Measurements from ENCODE around the gene RASSF1.

The RASSF1 gene

DNA sequence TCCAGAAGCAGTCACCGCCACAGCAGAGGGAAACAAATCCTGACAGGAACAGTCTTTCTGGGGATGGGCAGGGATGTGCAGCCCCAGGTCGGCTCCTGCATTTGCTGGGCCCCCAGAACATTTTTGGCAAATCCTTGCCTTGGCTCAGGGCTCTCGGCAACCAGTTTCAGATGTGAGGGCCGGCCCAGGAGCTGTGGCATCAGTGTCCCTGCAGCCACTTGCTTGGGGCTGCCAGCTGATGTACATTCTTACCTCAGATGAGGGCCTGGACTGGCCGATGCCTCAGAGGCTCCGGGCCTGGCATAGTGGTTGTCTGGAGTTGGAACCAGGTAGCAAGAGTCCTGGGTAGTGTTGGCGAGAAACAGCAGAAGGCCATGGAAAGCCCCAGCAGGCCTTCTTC, 14.2 kb upstream of the RASSF1 start:
- H3K36me3 ChIP-seq (ENCODE audit: control insufficient read depth, insufficient read depth, low read length) = peaks cover 40% of the 10 kb centered on the region
- peaks cover 50% of the 10 kb centered on the region for H3K4me1 ChIP-seq (ENCODE audit: control insufficient read depth, insufficient read depth, low read length, poor library complexity, severe bottlenecking)
- no peak overlapping the region for H3K27ac ChIP-seq (ENCODE audit: insufficient read depth, low read length, poor library complexity, severe bottlenecking)
- no peak overlapping the region for H3K4me3 ChIP-seq (ENCODE audit: insufficient read depth, low read depth, low read length, poor library complexity, severe bottlenecking)
- H3K27me3 ChIP-seq (replicated peaks; ENCODE audit: control insufficient read depth, insufficient read depth, low read length, poor library complexity, severe bottlenecking) = no peaks in the 10 kb centered on the region
- H3K9me3 ChIP-seq (ENCODE audit: control insufficient read depth, low read length) = no peaks in the 10 kb centered on the region
- no peak for DNase-seq

DNA sequence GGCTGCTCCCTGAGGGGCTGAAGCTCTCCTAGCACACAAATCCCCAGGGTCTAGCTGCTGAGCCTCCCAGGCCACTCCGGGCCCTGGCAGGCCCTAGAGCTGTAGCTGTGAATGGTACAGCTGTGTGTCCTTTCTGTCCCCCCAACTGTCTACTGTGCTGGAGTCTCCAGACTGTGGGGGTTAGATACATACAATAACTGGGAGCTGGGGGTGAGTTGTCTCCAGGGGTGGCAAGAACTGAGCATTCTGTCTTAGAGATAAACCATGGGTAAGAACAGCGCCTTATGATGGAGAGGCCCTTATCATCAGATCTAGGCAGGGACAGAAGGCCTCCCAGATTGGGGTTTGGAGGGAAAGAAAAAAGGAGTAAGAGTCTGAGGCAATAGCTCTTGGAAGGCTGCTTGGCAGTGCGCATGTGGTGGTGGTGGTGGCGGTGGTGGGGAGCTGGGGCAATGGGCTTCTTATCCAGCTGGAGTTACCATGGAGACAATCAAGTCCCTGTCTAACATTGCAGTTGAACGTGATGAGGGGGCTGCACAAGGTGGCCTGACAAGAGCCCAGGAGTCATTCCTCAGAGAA, 13.6 kb upstream of the RASSF1 start:
- no peak overlapping the region for H3K4me3 ChIP-seq (ENCODE audit: insufficient read depth, low read depth, low read length, poor library complexity, severe bottlenecking)
- no peaks in the 10 kb centered on the region for H3K27me3 ChIP-seq (replicated peaks; ENCODE audit: control insufficient read depth, insufficient read depth, low read length, poor library complexity, severe bottlenecking)
- H3K9me3 ChIP-seq (ENCODE audit: control insufficient read depth, low read length) = no peaks in the 10 kb centered on the region
- DNase-seq = no peak
- peaks cover 53% of the 10 kb centered on the region for H3K4me1 ChIP-seq (ENCODE audit: control insufficient read depth, insufficient read depth, low read length, poor library complexity, severe bottlenecking)
- peaks cover 41% of the 10 kb centered on the region for H3K36me3 ChIP-seq (ENCODE audit: control insufficient read depth, insufficient read depth, low read length)
- no peak overlapping the region for H3K27ac ChIP-seq (ENCODE audit: insufficient read depth, low read length, poor library complexity, severe bottlenecking)

DNA sequence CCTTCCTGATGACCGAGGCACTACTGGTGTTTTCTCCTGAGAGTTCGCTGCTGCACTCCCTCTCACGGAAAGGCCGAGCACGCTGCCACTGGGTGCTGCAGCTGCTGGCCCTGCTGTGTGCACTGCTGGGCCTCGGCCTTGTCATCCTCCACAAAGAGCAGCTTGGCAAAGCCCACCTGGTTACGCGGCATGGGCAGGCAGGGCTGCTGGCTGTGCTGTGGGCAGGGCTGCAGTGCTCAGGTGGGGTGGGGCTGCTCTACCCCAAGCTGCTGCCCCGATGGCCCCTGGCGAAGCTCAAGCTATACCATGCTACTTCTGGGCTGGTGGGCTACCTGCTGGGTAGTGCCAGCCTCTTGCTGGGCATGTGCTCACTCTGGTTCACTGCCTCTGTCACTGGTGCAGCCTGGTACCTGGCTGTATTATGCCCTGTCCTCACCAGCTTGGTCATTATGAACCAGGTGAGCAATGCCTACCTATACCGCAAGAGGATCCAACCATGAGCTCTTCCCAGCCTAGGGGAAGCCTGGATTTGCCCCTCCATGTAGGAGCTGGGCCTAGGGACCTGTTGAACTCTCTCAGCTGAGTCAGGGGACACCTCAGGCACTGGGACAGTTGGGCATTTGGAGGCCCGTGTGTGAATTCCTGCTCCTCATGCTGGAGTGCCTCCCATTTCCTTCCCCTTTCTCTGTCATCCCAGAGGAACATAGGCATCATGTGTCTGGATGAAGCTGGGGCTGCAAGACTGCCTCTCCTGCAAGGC, 12.8 kb upstream of the RASSF1 start:
- Histone ChIP-seq H3K27ac (ENCODE audit: insufficient read depth, low read length, poor library complexity, severe bottlenecking) (no peak overlapping the region), H3K4me1 (ENCODE audit: control insufficient read depth, insufficient read depth, low read length, poor library complexity, severe bottlenecking) (peaks cover 50% of the 10 kb centered on the region), H3K36me3 (ENCODE audit: control insufficient read depth, insufficient read depth, low read length) (peaks cover 49% of the 10 kb centered on the region)

DNA sequence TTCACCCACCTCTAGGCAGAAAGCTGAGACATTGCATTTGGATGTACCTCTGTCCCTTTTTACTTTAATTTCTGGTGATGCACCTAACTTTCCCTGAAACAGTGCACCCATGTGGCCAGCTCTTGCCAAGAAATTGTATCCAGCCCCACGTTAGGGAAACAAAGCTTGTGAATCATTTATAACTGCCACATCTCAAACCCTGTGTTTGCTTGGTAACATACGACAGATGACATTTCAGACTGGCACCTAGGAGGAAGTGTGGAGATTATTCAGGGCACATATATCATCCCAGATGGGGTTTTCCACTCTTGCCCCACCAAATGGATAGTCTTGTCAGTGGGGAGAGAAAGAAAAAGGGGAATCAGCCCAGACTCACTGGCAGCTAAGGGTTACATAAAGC, 12.1 kb upstream of the RASSF1 start:
- Histone ChIP-seq H3K9me3 (ENCODE audit: control insufficient read depth, low read length) (no peaks in the 10 kb centered on the region), H3K36me3 (ENCODE audit: control insufficient read depth, insufficient read depth, low read length) (peaks cover 53% of the 10 kb centered on the region)
- DNase-seq = no peak

More for the DNA sequence above, 12.8 kb upstream of the RASSF1 start:
- H3K27me3 ChIP-seq (replicated peaks; ENCODE audit: control insufficient read depth, insufficient read depth, low read length, poor library complexity, severe bottlenecking) = no peaks in the 10 kb centered on the region
- H3K9me3 ChIP-seq (ENCODE audit: control insufficient read depth, low read length) = no peaks in the 10 kb centered on the region
- H3K4me3 ChIP-seq (ENCODE audit: insufficient read depth, low read depth, low read length, poor library complexity, severe bottlenecking) = no peak overlapping the region
- DNase-seq = no peak

DNA sequence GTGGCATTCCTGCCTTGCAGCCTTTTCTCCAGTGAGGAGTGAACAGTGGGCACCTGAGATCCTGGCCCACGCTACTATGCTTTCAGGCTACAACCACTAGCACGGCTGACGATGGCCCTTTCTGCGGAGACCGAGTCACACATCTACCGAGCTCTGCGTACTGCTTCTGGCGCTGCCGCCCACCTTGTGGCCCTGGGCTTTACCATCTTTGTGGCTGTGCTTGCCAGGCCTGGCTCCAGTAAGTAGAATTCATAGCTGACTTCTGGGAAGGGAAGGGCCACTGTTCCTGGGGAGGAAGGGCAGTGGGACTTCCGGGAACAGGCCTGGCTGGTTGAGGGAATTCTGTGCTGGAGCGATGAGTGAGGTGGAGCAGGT, 10.7 kb upstream of the RASSF1 start:
- Histone ChIP-seq H3K9me3 (ENCODE audit: control insufficient read depth, low read length) (no peaks in the 10 kb centered on the region), H3K36me3 (ENCODE audit: control insufficient read depth, insufficient read depth, low read length) (peaks cover 52% of the 10 kb centered on the region), H3K4me3 (ENCODE audit: insufficient read depth, low read depth, low read length, poor library complexity, severe bottlenecking) (peak overlapping the region; percentile 81), H3K27me3 (replicated peaks; ENCODE audit: control insufficient read depth, insufficient read depth, low read length, poor library complexity, severe bottlenecking) (no peaks in the 10 kb centered on the region), H3K27ac (ENCODE audit: insufficient read depth, low read length, poor library complexity, severe bottlenecking) (peak overlapping the region; percentile 94), H3K4me1 (ENCODE audit: control insufficient read depth, insufficient read depth, low read length, poor library complexity, severe bottlenecking) (peaks cover 36% of the 10 kb centered on the region)
- DNase-seq = no peak

More for the DNA sequence above, 12.1 kb upstream of the RASSF1 start:
- Histone ChIP-seq H3K27me3 (replicated peaks; ENCODE audit: control insufficient read depth, insufficient read depth, low read length, poor library complexity, severe bottlenecking) (no peaks in the 10 kb centered on the region), H3K27ac (ENCODE audit: insufficient read depth, low read length, poor library complexity, severe bottlenecking) (no peak overlapping the region), H3K4me1 (ENCODE audit: control insufficient read depth, insufficient read depth, low read length, poor library complexity, severe bottlenecking) (peaks cover 44% of the 10 kb centered on the region), H3K4me3 (ENCODE audit: insufficient read depth, low read depth, low read length, poor library complexity, severe bottlenecking) (no peak overlapping the region)

DNA sequence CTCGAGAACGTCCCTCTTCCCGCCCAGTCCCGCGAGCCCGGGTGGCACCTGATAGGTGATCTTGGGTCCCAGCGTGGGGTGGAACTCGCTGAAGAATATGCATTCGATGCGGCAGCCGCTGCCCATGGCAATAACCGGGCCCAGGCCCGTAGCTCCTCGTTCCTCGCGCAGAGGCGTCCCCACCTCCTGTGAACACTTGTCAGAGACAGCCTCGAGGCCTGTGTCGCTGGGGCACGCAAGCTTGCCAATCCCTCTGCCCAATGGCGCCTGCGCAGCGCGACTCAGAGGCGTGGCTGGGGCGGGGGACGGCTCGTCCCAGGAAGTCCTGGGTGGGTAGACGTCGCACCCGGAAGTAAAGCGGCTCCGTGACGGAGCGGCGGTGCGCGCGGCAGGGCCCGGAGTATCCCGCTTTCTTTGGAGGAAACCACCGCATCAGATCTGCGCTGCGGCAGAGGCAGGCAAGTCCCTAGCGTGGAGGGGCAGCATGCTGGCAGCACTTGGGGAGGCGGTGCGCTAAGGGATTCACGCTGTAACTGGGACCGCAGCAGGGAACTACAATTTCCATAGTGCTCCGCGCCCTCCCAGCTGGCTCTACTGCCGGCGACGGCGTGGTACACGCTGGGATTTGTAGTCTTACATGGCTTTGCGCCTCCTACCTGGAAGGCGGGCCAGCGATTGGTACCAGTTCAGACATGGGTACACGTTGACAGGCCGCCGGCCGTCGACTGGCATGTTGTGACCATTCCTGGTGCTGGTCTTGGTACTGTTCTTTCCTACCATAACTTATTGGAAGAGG, 10.1 kb upstream of the RASSF1 start, which contains the start of the genes CYB561D2 and NPRL2:
TSS of gene CYB561D2 (plus strand) at position 336 of the 796 bp plus-strand sequence. CDS start 572 bp downstream, outside the sequence.
TSS of gene NPRL2 (minus strand) at position 249 of the 796 bp plus-strand sequence. CDS start at position 126, 123 bp downstream.
- peak within 1 kb of the TSS; percentile 94 for H3K27ac ChIP-seq (ENCODE audit: insufficient read depth, low read length, poor library complexity, severe bottlenecking)
- H3K9me3 ChIP-seq (ENCODE audit: control insufficient read depth, low read length) = no peaks in the 10 kb centered on the region
- peaks cover 37% of the 10 kb centered on the region for H3K4me1 ChIP-seq (ENCODE audit: control insufficient read depth, insufficient read depth, low read length, poor library complexity, severe bottlenecking)
- H3K4me3 ChIP-seq (ENCODE audit: insufficient read depth, low read depth, low read length, poor library complexity, severe bottlenecking) = peak within 1 kb of the TSS; percentile 81
- no peaks in the 10 kb centered on the region for H3K27me3 ChIP-seq (replicated peaks; ENCODE audit: control insufficient read depth, insufficient read depth, low read length, poor library complexity, severe bottlenecking)
- peak; percentile 96 to 99 (median 99) for DNase-seq
- peaks cover 47% of the 10 kb centered on the region for H3K36me3 ChIP-seq (ENCODE audit: control insufficient read depth, insufficient read depth, low read length)

DNA sequence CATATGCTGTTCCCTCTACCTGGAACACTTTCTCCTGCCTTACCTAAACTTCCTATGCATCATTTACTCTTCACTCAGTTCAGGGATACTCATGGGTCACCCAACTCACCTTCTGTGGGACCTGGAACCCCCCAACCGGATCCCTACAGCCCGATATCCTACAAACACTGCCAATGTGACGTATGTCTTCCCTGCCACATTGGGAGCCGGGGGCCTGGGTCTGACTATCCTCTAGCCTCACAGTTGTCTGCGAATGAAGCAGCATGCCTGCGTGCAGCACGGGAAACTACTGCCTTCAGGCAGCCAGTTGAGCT, 9.5 kb upstream of the RASSF1 start:
- H3K9me3 ChIP-seq (ENCODE audit: control insufficient read depth, low read length) = no peaks in the 10 kb centered on the region
- peak overlapping the region; percentile 94 for H3K27ac ChIP-seq (ENCODE audit: insufficient read depth, low read length, poor library complexity, severe bottlenecking)
- peaks cover 42% of the 10 kb centered on the region for H3K36me3 ChIP-seq (ENCODE audit: control insufficient read depth, insufficient read depth, low read length)
- H3K4me1 ChIP-seq (ENCODE audit: control insufficient read depth, insufficient read depth, low read length, poor library complexity, severe bottlenecking) = peaks cover 43% of the 10 kb centered on the region
- no peak for DNase-seq
- no peaks in the 10 kb centered on the region for H3K27me3 ChIP-seq (replicated peaks; ENCODE audit: control insufficient read depth, insufficient read depth, low read length, poor library complexity, severe bottlenecking)
- peak overlapping the region; percentile 81 for H3K4me3 ChIP-seq (ENCODE audit: insufficient read depth, low read depth, low read length, poor library complexity, severe bottlenecking)

DNA sequence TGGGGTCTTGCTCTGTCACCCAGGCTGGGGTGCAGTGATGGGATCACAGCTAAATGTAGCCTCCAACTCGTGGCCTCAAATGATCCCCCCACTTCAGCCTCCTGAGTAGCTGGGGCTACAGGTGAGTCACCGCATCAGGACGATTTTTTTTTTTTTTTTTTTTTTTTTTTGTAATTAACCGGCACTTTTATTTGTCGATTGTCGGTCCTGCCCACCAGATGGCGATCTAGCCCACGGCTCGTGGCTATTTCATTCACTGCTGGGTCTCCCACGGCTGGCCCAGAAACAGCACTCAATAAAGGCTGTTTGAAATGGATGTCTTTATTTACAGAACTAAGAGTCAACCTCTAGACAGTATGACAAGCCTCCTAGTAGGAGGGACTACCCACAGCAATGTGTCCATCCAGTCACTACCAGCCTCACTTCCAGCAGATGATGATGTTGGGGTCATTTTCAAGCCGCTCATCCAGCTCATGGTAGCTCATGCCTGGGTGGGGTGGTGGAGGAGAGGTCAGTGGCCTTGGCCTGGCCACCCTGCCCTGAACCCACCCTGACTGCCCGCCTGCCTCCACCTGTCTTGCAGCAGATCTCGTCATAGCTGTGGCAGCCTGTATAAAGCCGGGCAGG, 6.7 kb upstream of the RASSF1 start:
- Histone ChIP-seq H3K27me3 (replicated peaks; ENCODE audit: control insufficient read depth, insufficient read depth, low read length, poor library complexity, severe bottlenecking) (no peaks in the 10 kb centered on the region), H3K4me1 (ENCODE audit: control insufficient read depth, insufficient read depth, low read length, poor library complexity, severe bottlenecking) (peaks cover 44% of the 10 kb centered on the region), H3K9me3 (ENCODE audit: control insufficient read depth, low read length) (no peaks in the 10 kb centered on the region), H3K27ac (ENCODE audit: insufficient read depth, low read length, poor library complexity, severe bottlenecking) (no peak overlapping the region), H3K36me3 (ENCODE audit: control insufficient read depth, insufficient read depth, low read length) (peaks cover 16% of the 10 kb centered on the region), H3K4me3 (ENCODE audit: insufficient read depth, low read depth, low read length, poor library complexity, severe bottlenecking) (no peak overlapping the region)
- DNase-seq = peak; percentile 66 to 77 (median 70)

DNA sequence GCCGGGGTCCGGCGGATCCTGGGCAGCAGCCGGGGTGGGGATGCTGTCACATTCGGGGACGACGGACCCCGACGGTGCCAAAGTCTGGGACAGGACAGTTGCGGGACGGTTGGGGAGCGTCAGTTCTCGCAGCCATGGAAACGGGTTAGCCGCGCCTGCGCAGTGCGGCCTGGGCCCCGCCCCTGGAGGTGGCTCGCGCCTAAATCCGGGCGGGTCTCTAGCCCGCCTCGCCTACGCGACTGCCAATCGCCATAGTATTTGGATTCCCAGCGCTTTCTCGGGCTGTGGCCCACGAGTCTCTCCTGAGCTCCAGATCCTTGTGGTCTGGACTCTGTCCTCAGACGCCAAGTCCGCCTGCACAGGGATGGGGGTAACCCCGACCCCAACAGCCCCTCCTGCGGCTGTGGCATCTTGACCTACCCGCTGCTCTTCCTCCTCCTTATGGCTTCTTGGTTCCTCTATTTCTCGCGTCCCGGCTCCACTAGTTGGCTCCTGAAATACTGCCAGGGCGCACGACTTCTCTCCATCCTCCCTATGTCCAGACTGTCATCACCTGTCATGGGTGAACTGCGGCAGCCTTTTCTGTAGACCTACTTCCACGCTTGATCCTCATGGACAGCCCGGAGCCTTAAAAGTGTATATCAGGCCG, 5.1 kb upstream of the RASSF1 start, which contains the start of gene ZMYND10:
TSS of gene ZMYND10 (minus strand) at position 147 of the 649 bp plus-strand sequence. CDS start 153 bp downstream, outside the sequence.
- Histone ChIP-seq H3K27ac (ENCODE audit: insufficient read depth, low read length, poor library complexity, severe bottlenecking) (no peak within 1 kb of the TSS), H3K9me3 (ENCODE audit: control insufficient read depth, low read length) (no peaks in the 10 kb centered on the region), H3K4me1 (ENCODE audit: control insufficient read depth, insufficient read depth, low read length, poor library complexity, severe bottlenecking) (peaks cover 42% of the 10 kb centered on the region)

More for the DNA sequence above, 5.1 kb upstream of the RASSF1 start, which contains the start of gene ZMYND10:
- no peaks in the 10 kb centered on the region for H3K27me3 ChIP-seq (replicated peaks; ENCODE audit: control insufficient read depth, insufficient read depth, low read length, poor library complexity, severe bottlenecking)
- peak within 1 kb of the TSS; percentile 33 for H3K4me3 ChIP-seq (ENCODE audit: insufficient read depth, low read depth, low read length, poor library complexity, severe bottlenecking)
- DNase-seq = peak; percentile 60 to 77 (median 63)
- H3K36me3 ChIP-seq (ENCODE audit: control insufficient read depth, insufficient read depth, low read length) = peaks cover 16% of the 10 kb centered on the region

Measured in effector memory CD4-positive, alpha-beta T cell (primary cell).